ENCODE data around the gene MGLL.

Gene MGLL

GRCh38 chr3:127730666-127731295, 91.5 kb downstream of the MGLL start:
- peaks cover 53% of the 10 kb centered on the region for H3K4me1 Mint-ChIP-seq
- peaks cover 7% of the 10 kb centered on the region for H3K27me3 Mint-ChIP-seq (ENCODE audit: low read depth)
- H3K4me3 Mint-ChIP-seq: no peak overlapping the region
- H3K27ac Mint-ChIP-seq: no peak overlapping the region
- TF ChIP-seq CTCF (IDR thresholded peaks at IDR 0.05; ENCODE audit: unreplicated experiment in 3 of 3): no peak
- H3K9me3 Mint-ChIP-seq: no peaks in the 10 kb centered on the region
- H3K36me3 Mint-ChIP-seq (ENCODE audit: low read depth): peaks cover 4% of the 10 kb centered on the region

GRCh38 chr3:127730171-127730570, 92.1 kb downstream of the MGLL start:
- peak overlapping the region in 1 of 3 experiments; percentile 10 for H3K27ac Mint-ChIP-seq

GRCh38 chr3:127729556-127730056, 92.7 kb downstream of the MGLL start:
- peaks cover 46% of the 10 kb centered on the region for H3K4me1 Mint-ChIP-seq
- no peak overlapping the region for H3K4me3 Mint-ChIP-seq
- peaks cover 14% of the 10 kb centered on the region for H3K36me3 Mint-ChIP-seq (ENCODE audit: low read depth)
- H3K27me3 Mint-ChIP-seq (ENCODE audit: low read depth): peaks cover 11% of the 10 kb centered on the region
- no peak for TF ChIP-seq CTCF (IDR thresholded peaks at IDR 0.05; ENCODE audit: unreplicated experiment in 3 of 3)
- peak overlapping the region in 1 of 3 experiments; percentile 10 for H3K27ac Mint-ChIP-seq
- H3K9me3 Mint-ChIP-seq: peaks cover 7% of the 10 kb centered on the region

More at GRCh38 chr3:127730171-127730570, 92.1 kb downstream of the MGLL start:
- peaks cover 9% of the 10 kb centered on the region for H3K36me3 Mint-ChIP-seq (ENCODE audit: low read depth)
- peaks cover 51% of the 10 kb centered on the region for H3K4me1 Mint-ChIP-seq
- H3K4me3 Mint-ChIP-seq: no peak overlapping the region
- H3K27me3 Mint-ChIP-seq (ENCODE audit: low read depth): peaks cover 7% of the 10 kb centered on the region
- no peak for TF ChIP-seq CTCF (IDR thresholded peaks at IDR 0.05; ENCODE audit: unreplicated experiment in 3 of 3)
- H3K9me3 Mint-ChIP-seq: peaks cover 4% of the 10 kb centered on the region

GRCh38 chr3:127728417-127729015, 93.8 kb downstream of the MGLL start:
- H3K4me1 Mint-ChIP-seq: peaks cover 42% of the 10 kb centered on the region
- H3K9me3 Mint-ChIP-seq: peaks cover 7% of the 10 kb centered on the region
- peaks cover 11% of the 10 kb centered on the region for H3K27me3 Mint-ChIP-seq (ENCODE audit: low read depth)
- no peak overlapping the region for H3K4me3 Mint-ChIP-seq
- peaks cover 14% of the 10 kb centered on the region for H3K36me3 Mint-ChIP-seq (ENCODE audit: low read depth)
- peak overlapping the region in 1 of 3 experiments; percentile 2 for H3K27ac Mint-ChIP-seq
- no peak for TF ChIP-seq CTCF (IDR thresholded peaks at IDR 0.05; ENCODE audit: unreplicated experiment in 3 of 3)

GRCh38 chr3:127726894-127727293, 95.4 kb downstream of the MGLL start:
- TF ChIP-seq CTCF (IDR thresholded peaks at IDR 0.05; ENCODE audit: unreplicated experiment in 3 of 3): no peak
- Mint-ChIP-seq H3K27ac (peak overlapping the region in 1 of 3 experiments; percentile 17), H3K4me1 (peaks cover 44% of the 10 kb centered on the region)

More at GRCh38 chr3:127726894-127727293, 95.4 kb downstream of the MGLL start:
- Mint-ChIP-seq H3K27me3 (ENCODE audit: low read depth) (peaks cover 4% of the 10 kb centered on the region), H3K36me3 (ENCODE audit: low read depth) (peaks cover 14% of the 10 kb centered on the region), H3K9me3 (peaks cover 7% of the 10 kb centered on the region), H3K4me3 (no peak overlapping the region)
